Measurements from ENCODE around the gene EMILIN3.

Gene EMILIN3

GRCh38 chr20:41392295-41392694 lies 25.7 kb upstream of the EMILIN3 start:
- DNase-seq (ENCODE audit: low spot score), result no peak

DNA sequence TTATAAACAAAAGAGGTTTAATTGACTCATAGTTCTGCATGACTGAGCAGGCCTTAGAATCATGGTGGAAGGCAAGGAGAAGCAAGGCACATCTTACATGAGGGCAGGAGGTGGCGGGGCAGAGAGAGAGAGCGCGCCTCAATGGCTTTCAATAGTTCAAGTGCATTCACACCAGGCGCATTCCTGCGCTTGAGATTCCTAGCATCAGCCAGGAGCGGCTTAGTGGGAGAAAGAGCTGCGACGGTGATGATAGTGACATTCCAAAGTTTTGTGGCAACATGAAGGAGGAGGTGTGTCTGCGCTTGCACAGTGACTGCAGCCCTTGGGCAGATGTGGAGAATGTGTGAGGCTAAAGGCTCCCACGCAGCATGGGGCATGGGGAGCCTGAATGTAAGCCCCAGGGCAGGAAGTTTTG lies 25.0 kb upstream of the EMILIN3 start:
- DNase-seq (ENCODE audit: low spot score), result no peak

GRCh38 chr20:41390889-41391288 lies 24.3 kb upstream of the EMILIN3 start:
- DNase-seq (ENCODE audit: low spot score), result no peak

DNA sequence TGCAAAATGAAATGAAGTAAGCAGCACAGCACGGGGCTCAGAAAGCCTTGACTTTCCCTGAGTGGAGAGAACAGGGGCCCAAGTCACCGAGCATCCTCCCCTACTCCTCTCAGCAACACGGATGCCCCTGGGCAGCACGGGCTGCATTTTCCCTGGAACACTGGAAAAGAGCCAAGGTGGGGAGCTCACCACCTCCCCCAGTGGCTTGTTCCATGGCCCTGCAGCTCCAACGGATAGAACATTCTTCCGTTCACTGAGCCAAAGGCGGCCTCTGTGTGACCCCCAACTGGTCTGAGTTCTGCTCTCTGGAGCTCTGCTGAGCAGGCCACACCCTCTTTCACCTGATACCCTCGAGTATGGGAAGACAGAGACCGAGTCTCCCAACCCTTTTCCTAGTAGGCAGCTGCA lies 20.8 kb upstream of the EMILIN3 start:
- DNase-seq (ENCODE audit: low spot score), result no peak

DNA sequence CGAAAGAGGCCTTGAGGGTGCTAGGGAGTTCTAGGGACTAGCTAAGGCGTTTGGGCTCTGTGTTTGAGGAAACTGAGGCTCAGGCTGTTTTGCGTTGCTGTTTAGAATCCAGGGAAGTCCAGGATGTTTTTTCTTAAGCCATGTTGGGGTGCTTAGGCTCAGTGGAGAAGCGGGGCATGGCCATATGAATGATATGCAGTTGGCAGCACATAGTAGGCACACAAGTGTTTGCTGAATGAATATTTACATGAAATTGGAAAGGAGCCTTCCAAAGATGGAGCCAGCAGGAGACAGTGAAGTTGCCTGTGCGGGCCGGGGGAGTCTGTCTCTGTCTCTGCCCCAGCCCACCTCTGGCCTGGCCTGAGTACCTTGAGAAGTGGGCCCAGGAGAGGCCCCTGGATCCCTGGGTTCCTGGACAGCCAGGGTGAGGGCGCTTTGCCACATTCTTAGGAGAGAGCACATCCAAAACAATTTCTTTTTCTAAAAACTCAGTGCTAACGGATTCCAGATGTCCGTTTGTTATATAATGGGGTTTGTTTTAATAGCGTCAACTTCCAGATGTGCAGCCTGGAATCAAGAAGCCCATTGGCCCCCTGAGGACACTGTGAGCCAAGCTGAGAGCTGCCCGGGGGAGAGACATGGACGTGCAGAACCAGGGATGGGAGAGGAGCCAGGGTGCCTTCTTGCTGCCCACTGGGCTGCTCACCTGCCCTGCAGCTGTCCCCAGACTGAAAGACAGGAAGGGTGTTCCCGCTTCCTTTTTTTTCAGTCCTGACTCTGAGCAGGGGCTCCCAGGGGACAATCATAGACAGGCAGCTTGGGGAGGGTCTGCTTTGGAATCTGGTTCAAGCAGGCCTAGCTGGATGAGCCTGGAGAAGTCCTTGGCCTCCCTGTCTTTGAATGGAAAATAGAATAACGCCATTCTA lies 20.1 kb upstream of the EMILIN3 start:
- peak; percentile 62 for DNase-seq (ENCODE audit: low spot score)

GRCh38 chr20:41382791-41383305 lies 16.2 kb upstream of the EMILIN3 start:
- no peak for DNase-seq (ENCODE audit: low spot score)

DNA sequence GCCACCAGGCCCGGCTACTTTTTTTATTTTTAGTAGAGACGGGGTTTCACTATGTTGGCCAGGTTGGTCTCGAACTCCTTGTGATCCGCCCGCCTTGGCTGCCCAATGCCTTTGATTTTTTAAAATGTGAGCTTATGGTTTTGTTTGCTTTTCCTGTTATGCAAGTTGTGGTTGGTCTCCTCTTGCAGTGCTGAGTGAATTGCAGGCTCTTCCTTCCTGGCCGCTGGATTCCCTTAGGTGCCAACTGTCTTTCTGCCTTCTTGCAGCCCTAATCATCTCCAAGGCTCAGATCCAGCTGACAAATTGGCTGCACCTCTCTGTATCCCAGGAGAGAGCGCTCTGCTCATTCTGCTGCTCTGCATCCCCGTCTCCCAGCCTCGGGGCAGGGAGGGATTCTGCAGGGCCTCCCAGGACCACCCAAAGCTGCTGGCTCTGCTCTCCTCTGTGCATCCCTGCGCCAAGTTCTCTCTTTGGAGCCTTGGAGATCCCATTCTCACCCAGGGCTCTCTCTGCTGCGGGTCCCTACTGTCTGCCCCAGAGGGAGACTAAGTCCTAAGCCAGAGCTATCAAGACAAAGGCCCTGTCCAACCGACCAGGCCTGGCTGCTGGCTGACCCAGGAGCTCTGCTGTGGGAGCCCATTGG lies 14.1 kb upstream of the EMILIN3 start:
- DNase-seq (ENCODE audit: low spot score), result no peak

DNA sequence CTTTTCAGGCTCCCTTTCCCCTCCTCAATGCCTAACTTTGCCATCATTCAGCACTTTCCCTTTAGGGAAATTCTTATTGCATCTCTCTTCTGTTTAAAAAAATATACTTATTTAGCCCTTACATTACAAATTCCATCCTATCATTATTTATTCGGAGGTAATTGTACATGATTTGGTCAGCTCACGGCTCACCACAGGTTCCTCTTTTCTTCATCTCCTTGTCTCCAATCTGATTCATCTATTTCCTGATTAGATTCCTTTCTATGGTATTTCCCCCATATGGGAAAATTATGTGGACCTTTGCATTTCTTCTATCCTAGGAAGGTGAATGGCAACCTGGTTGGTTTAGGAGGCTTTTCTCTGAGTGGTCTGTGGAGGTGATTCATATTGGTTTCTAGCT lies 12.9 kb upstream of the EMILIN3 start:
- DNase-seq (ENCODE audit: low spot score), result no peak

DNA sequence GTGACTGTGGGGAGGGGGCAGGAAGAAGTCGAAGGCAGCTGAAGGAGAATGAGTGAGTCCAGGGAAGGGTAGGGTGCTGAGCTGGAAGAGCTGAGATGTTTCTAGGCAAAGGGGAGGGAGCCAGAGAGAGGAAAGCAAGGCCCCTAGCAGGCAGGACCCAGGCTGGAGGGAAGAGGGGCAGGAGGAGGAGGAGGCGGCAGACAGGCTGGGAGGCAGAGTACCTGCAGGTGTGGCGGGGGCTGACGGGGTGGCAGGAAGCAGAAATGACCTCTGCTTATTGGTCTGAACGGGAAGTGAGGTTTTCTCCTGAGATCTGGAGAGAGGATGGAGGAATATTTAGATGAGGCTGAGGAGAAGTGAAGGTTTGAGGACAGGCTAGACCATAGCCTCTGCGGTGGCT lies 10.7 kb upstream of the EMILIN3 start:
- DNase-seq (ENCODE audit: low spot score), result no peak

DNA sequence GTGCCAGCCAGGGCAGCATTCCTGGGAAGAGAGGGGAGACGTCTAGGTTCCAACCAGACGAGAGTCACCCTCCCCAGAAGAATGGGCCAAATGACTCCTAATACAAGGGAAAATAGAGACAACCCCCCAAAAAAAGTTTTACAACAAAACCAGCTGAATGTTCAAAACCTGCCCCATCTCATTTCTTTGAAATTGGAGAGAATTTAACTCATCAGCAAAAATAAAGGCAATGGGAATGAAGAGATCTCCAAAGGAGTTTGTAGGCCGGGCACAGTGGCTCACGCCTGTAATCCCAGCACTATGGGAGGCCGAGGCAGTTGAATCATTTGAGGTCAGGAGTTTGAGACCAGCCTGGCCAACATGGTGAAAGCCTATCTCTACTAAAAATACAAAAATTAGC lies 9.7 kb upstream of the EMILIN3 start:
- DNase-seq (ENCODE audit: low spot score), result no peak

- DNase-seq (ENCODE audit: low spot score), result no peak
Observed at GRCh38 chr20:41375846-41376245, 9.2 kb upstream of the EMILIN3 start.

- DNase-seq (ENCODE audit: low spot score), result no peak
Observed at GRCh38 chr20:41373931-41374920, 7.6 kb upstream of the EMILIN3 start.

GRCh38 chr20:41373251-41373783 lies 6.7 kb upstream of the EMILIN3 start:
- no peak for DNase-seq (ENCODE audit: low spot score)

- DNase-seq (ENCODE audit: low spot score), result no peak
Observed at GRCh38 chr20:41371371-41371770, 4.8 kb upstream of the EMILIN3 start.

DNA sequence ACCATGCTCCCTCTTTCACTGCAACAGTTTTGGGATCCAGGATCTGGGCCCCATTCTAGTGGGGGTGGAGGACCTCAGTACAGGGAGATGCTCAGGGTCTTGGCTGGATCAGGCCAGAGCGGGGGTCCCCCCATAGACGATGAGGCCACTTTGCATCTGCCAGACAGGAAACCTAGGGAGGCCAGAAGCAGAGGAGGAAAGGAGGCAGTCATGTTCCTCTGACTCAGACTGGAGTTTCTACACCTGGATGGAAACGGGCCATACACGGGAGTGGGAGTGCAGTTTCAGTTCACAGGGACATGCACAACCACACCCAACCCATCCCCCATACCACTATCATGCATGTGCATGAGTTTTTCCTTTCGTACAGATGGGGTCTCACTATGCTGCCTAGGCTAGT lies 3.6 kb upstream of the EMILIN3 start:
- DNase-seq (ENCODE audit: low spot score), result no peak

GRCh38 chr20:41369673-41370072 lies 3.1 kb upstream of the EMILIN3 start:
- no peak for DNase-seq (ENCODE audit: low spot score)

GRCh38 chr20:41367956-41368355 lies 1.3 kb upstream of the EMILIN3 start:
- no peak for DNase-seq (ENCODE audit: low spot score)

DNA sequence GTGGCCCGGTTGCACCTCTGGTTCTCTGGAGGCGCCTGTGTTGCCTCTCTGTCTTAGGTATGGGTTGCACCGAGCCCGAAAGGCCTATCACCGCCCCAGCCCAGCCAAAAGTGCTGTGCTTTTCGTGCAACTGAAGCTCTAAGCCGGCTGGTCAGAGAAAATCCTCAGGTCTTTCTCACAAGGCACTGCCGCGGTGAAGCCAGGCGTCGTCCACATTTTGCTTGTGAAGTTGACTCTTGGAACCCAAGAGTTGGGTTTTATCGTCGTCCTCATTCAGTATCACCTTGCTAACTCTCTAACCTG lies 726 bp upstream of the EMILIN3 start:
- no peak for DNase-seq (ENCODE audit: low spot score)

- DNase-seq (ENCODE audit: low spot score), result no peak
Observed at GRCh38 chr20:41365777-41366545, 657 bp downstream of the EMILIN3 start.

- no peak for DNase-seq (ENCODE audit: low spot score)
Observed at GRCh38 chr20:41364967-41365765, 1.5 kb downstream of the EMILIN3 start.

Data from AG08395 (cell line).